K562 (cell line): ENCODE measurements around the gene ZNF487. TPM values are rescaled to one million over a fixed set of nuclear protein-coding genes. Genes with fewer than 3 reads are reported as not detected.

Experiments
- ARID1B ChIP-seq: fragments of 450-650 bp; IDR thresholded peaks from 2 replicates; pipeline ENCODE4 v1.6.1; 2016; ENCODE audit warnings: antibody characterized with exemption, mild to moderate bottlenecking, inconsistent platforms
- FOSL1 ChIP-seq: fragments of 200-800 bp; sonication (Bioruptor generic); conservative IDR thresholded peaks from 2 replicates; pipeline ENCODE4 v1.6.1; 2016; ENCODE audit warnings: missing genetic modification characterization, missing compliant biosample characterization
- HNRNPK ChIP-seq: fragments of 200-400 bp; formaldehyde crosslinking; IDR thresholded peaks from one replicate; pipeline ENCODE4 v1.6.1; 2018; ENCODE audit warnings: mild to moderate bottlenecking, low read depth, low read length; ENCODE audit not compliant: poor library complexity, severe bottlenecking
- KDM5B ChIP-seq: fragments of 200-600 bp; sonication (generic); IDR thresholded peaks from 2 replicates; pipeline ENCODE4 v1.6.1; 2012; ENCODE audit warnings: low read depth, mild to moderate bottlenecking, moderate library complexity, low read length, control low read depth, inconsistent platforms; ENCODE audit not compliant: insufficient replicate concordance
- MAZ ChIP-seq, 2 experiments: fragments of 450-650 bp in 1 of 2; sonication (generic) in 1 of 2; formaldehyde crosslinking; IDR thresholded peaks in 1 of 2; conservative IDR thresholded peaks in 1 of 2; 2 replicates each; pipeline versions ENCODE4 v1.4.0 to v1.5.0; 2020; ENCODE audit warnings: mild to moderate bottlenecking in 1 of 2, missing genetic modification reagents in 1 of 2
- SIX5 ChIP-seq, 2 experiments: IDR thresholded peaks; 2 replicates each; pipeline ENCODE4 v1.6.1; 2011; ENCODE audit warnings: low read length in 2 of 2, borderline replicate concordance in 1 of 2, low read depth in 1 of 2, mild to moderate bottlenecking in 1 of 2, moderate library complexity in 1 of 2; ENCODE audit not compliant: insufficient read depth in 1 of 2
- ZKSCAN1 ChIP-seq: fragments of 150-350 bp; IDR thresholded peaks from 2 replicates; pipeline ENCODE4 v1.6.1; 2016; ENCODE audit warnings: low read depth, low read length
- ZNF589 ChIP-seq: fragments of 200-800 bp; sonication (Bioruptor generic); IDR thresholded peaks from 2 replicates; pipeline ENCODE4 v1.6.1; 2016; ENCODE audit warnings: low read depth, missing genetic modification characterization, missing compliant biosample characterization
- polyA plus RNA-seq, 8 experiments: library from polyadenylated mRNA; depleted of rRNA in 4 of 8; stranded (reverse) in 5 of 8; unstranded in 3 of 8; fragments of >200 nt; fragmentation: Nextera tagmentation in 2 of 8; fragmentation: Illumina TruSeq in 1 of 8; extraction: Ambion mirVana in 2 of 8; extraction: Trizol in 1 of 8; gene quantifications; 2 replicates each; pipeline versions ENCODE4 v1.2.1 to v1.2.3, GENCODE V29; 2011 to 2014; ENCODE audit warnings: inconsistent platforms in 1 of 8, missing spikeins in 1 of 8
- total RNA-seq, 7 experiments: library from RNA; depleted of rRNA in 6 of 7; stranded (reverse); fragments of >200 nt in 6 of 7; fragmentation: Illumina TruSeq in 2 of 7; extraction: Trizol in 2 of 7; gene quantifications; 2 replicates each; pipeline versions ENCODE4 v1.2.1 to v1.2.3, GENCODE V29; 2011 to 2021; ENCODE audit warnings: low replicate concordance in 1 of 7
- TF ChIP-seq, protein P1 (sequence below): sonication (generic); formaldehyde crosslinking; IDR thresholded peaks from 2 replicates; pipeline ENCODE4 v1.8.1; 2023; ENCODE audit warnings: missing genetic modification reagents, mild to moderate bottlenecking, borderline replicate concordance
- TF ChIP-seq, protein P2 (sequence below): sonication (generic); formaldehyde crosslinking; IDR thresholded peaks from 2 replicates; pipeline ENCODE4 v1.8.1; 2023; ENCODE audit warnings: mild to moderate bottlenecking, missing genetic modification reagents
- TF ChIP-seq, protein P3 (sequence below): sonication (generic); formaldehyde crosslinking; IDR thresholded peaks from 2 replicates; pipeline ENCODE4 v1.9.0; 2022; ENCODE audit warnings: mild to moderate bottlenecking, missing genetic modification reagents
- TF ChIP-seq, protein P4 (sequence below): sonication (generic); formaldehyde crosslinking; IDR thresholded peaks from 2 replicates; pipeline ENCODE4 v1.8.0; 2023; ENCODE audit warnings: missing genetic modification reagents, mild to moderate bottlenecking, borderline replicate concordance

The ZNF487 gene
- total and polyA plus RNA-seq, 9 of the 15 experiments (the other 6 are each of a cell fraction or from before 2014, with no cell fraction given) = 1.9 to 6.5 (median 4.2) TPM

DNA sequence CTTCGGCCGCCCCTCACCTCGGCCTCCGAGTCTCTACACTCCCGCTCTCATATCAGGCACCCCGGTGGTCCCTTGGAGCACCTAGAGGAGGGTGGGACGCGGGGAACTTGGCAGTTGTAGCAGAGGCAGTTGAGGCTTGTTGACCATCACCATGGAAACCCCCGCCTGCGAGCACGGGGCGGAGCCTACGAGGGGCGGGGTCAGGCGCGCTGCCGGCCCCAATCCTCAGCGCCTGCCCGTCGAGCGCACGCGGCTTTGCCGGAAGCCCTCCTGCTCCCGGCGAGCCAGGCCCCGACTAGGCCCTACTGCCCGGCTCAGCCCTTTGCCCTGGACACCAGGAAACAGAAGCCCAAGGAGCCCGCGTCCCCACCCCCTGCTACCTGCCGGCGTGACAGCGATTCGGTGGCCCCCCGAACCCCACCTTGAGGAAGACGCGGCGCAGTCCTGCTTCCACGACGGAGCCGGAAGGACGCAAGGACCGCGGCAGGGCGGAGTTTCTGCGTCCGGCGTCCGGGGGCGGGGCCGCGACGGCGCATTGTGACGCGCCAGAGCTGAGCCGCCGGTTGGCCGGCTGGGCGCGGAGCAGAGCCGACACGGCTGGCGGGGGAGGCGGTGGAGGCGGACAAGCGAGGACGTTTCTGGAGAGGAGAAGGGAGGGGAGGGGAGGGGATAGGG is 28.1 kb upstream of the ZNF487 start, which contains the start of gene HNRNPF (continued):
- TF ChIP-seq, protein P1, sequence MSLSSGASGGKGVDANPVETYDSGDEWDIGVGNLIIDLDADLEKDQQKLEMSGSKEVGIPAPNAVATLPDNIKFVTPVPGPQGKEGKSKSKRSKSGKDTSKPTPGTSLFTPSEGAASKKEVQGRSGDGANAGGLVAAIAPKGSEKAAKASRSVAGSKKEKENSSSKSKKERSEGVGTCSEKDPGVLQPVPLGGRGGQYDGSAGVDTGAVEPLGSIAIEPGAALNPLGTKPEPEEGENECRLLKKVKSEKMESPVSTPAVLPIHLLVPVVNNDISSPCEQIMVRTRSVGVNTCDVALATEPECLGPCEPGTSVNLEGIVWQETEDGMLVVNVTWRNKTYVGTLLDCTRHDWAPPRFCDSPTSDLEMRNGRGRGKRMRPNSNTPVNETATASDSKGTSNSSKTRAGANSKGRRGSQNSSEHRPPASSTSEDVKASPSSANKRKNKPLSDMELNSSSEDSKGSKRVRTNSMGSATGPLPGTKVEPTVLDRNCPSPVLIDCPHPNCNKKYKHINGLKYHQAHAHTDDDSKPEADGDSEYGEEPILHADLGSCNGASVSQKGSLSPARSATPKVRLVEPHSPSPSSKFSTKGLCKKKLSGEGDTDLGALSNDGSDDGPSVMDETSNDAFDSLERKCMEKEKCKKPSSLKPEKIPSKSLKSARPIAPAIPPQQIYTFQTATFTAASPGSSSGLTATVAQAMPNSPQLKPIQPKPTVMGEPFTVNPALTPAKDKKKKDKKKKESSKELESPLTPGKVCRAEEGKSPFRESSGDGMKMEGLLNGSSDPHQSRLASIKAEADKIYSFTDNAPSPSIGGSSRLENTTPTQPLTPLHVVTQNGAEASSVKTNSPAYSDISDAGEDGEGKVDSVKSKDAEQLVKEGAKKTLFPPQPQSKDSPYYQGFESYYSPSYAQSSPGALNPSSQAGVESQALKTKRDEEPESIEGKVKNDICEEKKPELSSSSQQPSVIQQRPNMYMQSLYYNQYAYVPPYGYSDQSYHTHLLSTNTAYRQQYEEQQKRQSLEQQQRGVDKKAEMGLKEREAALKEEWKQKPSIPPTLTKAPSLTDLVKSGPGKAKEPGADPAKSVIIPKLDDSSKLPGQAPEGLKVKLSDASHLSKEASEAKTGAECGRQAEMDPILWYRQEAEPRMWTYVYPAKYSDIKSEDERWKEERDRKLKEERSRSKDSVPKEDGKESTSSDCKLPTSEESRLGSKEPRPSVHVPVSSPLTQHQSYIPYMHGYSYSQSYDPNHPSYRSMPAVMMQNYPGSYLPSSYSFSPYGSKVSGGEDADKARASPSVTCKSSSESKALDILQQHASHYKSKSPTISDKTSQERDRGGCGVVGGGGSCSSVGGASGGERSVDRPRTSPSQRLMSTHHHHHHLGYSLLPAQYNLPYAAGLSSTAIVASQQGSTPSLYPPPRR = 0 out of 2 replicates have a peak, but pooled peaks have one; percentile 19
- TF ChIP-seq, protein P2, sequence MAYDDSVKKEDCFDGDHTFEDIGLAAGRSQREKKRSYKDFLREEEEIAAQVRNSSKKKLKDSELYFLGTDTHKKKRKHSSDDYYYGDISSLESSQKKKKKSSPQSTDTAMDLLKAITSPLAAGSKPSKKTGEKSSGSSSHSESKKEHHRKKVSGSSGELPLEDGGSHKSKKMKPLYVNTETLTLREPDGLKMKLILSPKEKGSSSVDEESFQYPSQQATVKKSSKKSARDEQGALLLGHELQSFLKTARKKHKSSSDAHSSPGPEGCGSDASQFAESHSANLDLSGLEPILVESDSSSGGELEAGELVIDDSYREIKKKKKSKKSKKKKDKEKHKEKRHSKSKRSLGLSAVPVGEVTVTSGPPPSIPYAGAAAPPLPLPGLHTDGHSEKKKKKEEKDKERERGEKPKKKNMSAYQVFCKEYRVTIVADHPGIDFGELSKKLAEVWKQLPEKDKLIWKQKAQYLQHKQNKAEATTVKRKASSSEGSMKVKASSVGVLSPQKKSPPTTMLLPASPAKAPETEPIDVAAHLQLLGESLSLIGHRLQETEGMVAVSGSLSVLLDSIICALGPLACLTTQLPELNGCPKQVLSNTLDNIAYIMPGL (CRISPR knock-in tag) = no peak
- TF ChIP-seq ZKSCAN1 (peak; percentile 67), FOSL1 (peak; percentile 52; the same call in 1 of the 2 replicates), HNRNPK (peak; percentile 90), SIX5 (IDR thresholded peaks at IDR 0.05; ENCODE audit: borderline replicate concordance in 1 of 2, insufficient read depth in 1 of 2, low read depth in 1 of 2, low read length in 2 of 2) (no peak), ZNF589 (CRISPR knock-in tag) (0 out of 2 replicates have a peak, but pooled peaks have one; percentile 62), MAZ (CRISPR knock-in tag; conservative IDR thresholded peaks at IDR 0.05 in 1 of 2, IDR thresholded peaks at IDR 0.05 in 1 of 2) (peak; percentile 87 to 91), KDM5B (peak; percentile 44), ARID1B (no peak; the same call in 1 of the 2 replicates)
- TF ChIP-seq, protein P3, sequence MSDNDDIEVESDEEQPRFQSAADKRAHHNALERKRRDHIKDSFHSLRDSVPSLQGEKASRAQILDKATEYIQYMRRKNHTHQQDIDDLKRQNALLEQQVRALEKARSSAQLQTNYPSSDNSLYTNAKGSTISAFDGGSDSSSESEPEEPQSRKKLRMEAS (CRISPR knock-in tag) = peak; percentile 98
- TF ChIP-seq, protein P4, sequence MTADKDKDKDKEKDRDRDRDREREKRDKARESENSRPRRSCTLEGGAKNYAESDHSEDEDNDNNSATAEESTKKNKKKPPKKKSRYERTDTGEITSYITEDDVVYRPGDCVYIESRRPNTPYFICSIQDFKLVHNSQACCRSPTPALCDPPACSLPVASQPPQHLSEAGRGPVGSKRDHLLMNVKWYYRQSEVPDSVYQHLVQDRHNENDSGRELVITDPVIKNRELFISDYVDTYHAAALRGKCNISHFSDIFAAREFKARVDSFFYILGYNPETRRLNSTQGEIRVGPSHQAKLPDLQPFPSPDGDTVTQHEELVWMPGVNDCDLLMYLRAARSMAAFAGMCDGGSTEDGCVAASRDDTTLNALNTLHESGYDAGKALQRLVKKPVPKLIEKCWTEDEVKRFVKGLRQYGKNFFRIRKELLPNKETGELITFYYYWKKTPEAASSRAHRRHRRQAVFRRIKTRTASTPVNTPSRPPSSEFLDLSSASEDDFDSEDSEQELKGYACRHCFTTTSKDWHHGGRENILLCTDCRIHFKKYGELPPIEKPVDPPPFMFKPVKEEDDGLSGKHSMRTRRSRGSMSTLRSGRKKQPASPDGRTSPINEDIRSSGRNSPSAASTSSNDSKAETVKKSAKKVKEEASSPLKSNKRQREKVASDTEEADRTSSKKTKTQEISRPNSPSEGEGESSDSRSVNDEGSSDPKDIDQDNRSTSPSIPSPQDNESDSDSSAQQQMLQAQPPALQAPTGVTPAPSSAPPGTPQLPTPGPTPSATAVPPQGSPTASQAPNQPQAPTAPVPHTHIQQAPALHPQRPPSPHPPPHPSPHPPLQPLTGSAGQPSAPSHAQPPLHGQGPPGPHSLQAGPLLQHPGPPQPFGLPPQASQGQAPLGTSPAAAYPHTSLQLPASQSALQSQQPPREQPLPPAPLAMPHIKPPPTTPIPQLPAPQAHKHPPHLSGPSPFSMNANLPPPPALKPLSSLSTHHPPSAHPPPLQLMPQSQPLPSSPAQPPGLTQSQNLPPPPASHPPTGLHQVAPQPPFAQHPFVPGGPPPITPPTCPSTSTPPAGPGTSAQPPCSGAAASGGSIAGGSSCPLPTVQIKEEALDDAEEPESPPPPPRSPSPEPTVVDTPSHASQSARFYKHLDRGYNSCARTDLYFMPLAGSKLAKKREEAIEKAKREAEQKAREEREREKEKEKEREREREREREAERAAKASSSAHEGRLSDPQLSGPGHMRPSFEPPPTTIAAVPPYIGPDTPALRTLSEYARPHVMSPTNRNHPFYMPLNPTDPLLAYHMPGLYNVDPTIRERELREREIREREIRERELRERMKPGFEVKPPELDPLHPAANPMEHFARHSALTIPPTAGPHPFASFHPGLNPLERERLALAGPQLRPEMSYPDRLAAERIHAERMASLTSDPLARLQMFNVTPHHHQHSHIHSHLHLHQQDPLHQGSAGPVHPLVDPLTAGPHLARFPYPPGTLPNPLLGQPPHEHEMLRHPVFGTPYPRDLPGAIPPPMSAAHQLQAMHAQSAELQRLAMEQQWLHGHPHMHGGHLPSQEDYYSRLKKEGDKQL (CRISPR knock-in tag) = no peak; the same call in 1 of the 2 replicates
